LNCAP (cell line): ENCODE measurements around the gene LAMB1.

Experiments used
- CTCF ChIP-seq: fragments of 450-650 bp; IDR thresholded peaks from 2 replicates; pipeline ENCODE4 v1.5.1; 2017; ENCODE audit warnings: mild to moderate bottlenecking

LAMB1 gene

DNA sequence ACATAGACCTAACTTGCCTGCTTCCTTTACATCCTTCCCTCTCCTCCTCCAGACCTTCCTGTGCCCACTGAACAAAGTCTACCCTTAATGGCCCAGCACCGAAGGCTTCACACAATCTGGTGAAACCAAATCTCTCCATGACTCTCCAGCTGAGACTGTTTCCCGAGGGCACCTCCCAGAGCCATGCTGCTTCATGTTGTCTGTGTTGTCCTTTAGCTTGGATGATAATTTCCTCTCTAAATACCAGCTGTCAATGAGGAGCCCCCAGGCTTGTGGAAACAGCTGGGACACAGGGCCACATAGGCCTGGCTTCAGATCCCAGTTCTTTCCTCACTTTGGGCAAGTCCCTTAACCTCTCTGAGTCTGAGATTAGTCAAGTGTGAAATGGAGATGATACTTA lies 57.6 kb downstream of the LAMB1 start:
- no peak for TF ChIP-seq CTCF

DNA sequence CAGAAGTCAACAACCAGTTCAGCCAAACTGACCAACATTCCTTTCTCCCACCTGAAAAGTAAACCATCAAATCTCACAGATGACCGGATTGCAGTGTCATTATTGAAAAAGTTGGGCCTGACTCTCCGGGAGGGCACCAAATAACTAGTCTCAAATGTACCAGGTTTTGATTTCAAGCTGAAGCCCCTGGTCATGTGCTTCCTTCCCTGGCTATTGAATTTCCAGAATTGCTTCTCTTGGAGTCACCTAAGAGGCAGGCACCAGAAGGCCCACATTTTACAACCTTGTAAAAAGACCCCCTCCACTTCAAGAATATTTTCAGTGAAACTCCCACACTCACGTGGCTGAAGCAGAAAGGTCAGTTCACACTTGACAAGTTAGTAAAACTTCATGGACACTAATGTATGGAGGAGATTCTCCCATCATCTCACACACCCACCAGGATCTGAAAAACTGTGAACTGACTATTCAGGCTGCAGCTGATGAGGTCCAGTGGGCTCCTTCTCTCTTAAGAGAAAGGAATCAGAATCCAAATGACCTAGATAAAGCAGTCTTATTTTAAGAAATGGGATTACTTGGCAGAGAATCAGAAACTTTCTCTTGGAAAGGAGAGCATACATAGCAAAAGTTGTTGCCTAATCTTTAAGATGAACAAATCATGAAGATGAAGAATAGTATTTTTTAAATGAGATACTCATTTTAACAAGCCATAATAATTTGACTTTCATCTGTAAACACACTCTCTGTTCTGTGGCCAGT lies 58.4 kb downstream of the LAMB1 start:
- no peak for TF ChIP-seq CTCF

DNA sequence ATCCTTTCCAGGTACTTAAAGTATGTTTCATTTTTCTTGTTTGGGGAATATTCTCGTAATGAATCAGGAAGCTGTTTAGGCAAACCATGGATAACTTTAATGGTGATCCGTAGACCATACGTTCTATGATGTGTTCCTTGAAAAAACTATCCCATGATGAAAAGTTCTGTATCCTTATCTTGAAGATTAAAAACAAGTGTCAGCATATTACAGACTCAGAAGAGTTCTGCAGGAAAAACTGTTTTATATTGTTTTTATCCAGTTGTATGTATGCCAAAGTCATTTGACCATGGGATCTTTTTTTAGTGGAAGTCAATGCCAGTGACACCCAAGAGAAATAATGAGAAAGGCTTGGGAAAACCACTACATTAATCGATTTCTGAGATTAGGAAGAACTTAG lies 59.9 kb downstream of the LAMB1 start:
- TF ChIP-seq CTCF: no peak

GRCh38 chr7:107940951-107941350 lies 62.0 kb downstream of the LAMB1 start:
- TF ChIP-seq CTCF: no peak

GRCh38 chr7:107939573-107940489 lies 63.1 kb downstream of the LAMB1 start:
- TF ChIP-seq CTCF: no peak

GRCh38 chr7:107938456-107939250 lies 64.3 kb downstream of the LAMB1 start:
- TF ChIP-seq CTCF: no peak

- no peak for TF ChIP-seq CTCF
Observed at GRCh38 chr7:107937531-107937930, 65.4 kb downstream of the LAMB1 start.
